Hepatocyte (in vitro differentiated cells): ENCODE results near the gene AMY1A.
"Not testable (repeated sequence)": the region's sequence is repeated elsewhere in the genome, so short reads cannot be mapped to it uniquely, and the experiment has no call there.

Experiments used
- EZH2 ChIP-seq: fragments of 200-600 bp; sonication (generic); IDR thresholded peaks from 2 replicates; pipeline ENCODE4 v1.6.1; 2016; ENCODE audit warnings: antibody characterized with exemption, mild to moderate bottlenecking, borderline replicate concordance
- TF ChIP-seq, protein P1 (sequence below): fragments of 200-600 bp; sonication (generic); IDR thresholded peaks from 2 replicates; pipeline ENCODE4 v1.5.1; 2016; ENCODE audit warnings: antibody characterized with exemption, mild to moderate bottlenecking; ENCODE audit not compliant: poor library complexity

DNA sequence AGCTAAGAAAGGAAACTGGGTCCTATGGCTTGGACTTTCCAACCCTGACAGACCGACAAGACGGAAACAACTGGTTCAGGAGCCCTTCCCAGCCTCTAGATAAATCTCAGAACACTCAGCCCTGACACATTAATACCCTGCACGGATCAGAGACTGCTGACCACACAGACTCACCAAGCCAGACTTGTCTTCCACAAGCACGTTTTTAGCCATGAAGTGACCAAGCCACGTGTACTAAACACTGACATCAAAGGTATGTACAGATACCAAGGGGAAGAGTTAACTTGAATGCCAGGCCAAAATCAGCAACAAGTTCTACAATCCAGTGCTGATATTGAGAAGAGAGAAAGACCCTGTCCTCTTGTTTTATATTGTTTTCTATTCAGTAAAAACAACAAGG lies 40.5 kb downstream of the AMY1A start, which contains the start of gene AMY1B:
- TF ChIP-seq, protein P1, sequence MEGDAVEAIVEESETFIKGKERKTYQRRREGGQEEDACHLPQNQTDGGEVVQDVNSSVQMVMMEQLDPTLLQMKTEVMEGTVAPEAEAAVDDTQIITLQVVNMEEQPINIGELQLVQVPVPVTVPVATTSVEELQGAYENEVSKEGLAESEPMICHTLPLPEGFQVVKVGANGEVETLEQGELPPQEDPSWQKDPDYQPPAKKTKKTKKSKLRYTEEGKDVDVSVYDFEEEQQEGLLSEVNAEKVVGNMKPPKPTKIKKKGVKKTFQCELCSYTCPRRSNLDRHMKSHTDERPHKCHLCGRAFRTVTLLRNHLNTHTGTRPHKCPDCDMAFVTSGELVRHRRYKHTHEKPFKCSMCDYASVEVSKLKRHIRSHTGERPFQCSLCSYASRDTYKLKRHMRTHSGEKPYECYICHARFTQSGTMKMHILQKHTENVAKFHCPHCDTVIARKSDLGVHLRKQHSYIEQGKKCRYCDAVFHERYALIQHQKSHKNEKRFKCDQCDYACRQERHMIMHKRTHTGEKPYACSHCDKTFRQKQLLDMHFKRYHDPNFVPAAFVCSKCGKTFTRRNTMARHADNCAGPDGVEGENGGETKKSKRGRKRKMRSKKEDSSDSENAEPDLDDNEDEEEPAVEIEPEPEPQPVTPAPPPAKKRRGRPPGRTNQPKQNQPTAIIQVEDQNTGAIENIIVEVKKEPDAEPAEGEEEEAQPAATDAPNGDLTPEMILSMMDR = not testable (repeated sequence)
- TF ChIP-seq EZH2 = not testable (repeated sequence)
